NCI-H1105 treated with DMSO at 0.1 percent for 48 hours (cell line): ENCODE results near the gene ADAM8.

Experiments used
- DNase-seq: peaks from one replicate; lab custom pipeline; 2025; lab: John Stamatoyannopoulos, UW

ADAM8 gene

DNA sequence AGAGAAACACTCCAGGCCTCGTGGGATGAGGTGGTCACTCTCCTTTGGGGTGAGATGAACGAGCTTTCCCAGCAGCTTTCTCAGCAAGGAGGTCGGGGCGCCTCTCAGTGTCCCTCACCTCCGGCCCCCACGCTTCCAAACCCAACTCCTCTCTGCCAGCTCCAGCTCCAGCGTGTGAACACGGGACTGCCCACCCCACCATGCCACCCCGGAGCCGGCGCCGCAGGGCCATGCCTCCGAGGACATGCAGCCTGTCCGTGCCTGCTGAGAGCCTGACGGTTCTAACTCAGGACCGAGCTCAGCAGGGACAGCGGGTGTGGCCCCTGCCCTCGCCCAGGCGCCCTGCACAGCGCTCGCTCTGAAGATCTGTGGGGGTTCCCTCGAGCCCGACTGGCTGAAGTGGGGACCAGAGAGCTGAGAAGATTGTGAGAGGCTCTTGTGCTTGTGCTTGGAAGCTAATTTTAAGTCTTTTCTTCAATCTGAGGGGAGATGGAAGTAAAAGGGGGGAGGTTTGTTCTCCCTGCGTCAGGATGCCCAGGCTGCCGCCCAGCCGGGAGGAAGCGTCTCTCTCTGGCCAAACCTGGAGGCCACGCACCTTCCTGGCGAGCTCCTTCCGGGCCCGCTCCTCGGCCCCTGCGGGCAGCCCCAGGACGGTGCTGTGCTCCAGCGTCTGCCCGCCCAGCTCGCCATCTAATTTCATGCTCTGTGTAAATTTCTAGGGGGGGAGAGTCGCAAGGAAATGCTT, 5.1 kb upstream of the ADAM8 start:
- DNase-seq = no peak

DNA sequence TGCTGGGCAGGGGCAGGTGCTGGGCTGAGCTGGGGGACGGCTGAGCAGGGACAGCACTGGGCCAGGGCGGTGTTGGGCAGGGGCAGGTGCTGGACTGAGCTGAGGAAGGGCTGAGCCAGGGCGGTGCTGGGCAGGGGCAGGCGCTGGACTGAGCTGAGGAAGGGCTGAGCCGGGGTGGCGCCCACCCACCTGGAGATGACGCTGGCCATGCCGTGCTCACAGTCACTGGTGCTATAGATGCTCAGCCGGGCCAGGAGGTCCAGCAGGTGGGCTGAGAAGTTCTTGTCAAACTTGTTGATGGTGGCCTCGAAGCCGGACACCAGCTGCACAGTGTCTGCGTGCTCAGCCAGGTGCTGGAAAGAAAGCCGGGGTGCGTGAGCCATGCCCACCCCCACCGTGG, 4.4 kb upstream of the ADAM8 start:
- no peak for DNase-seq

DNA sequence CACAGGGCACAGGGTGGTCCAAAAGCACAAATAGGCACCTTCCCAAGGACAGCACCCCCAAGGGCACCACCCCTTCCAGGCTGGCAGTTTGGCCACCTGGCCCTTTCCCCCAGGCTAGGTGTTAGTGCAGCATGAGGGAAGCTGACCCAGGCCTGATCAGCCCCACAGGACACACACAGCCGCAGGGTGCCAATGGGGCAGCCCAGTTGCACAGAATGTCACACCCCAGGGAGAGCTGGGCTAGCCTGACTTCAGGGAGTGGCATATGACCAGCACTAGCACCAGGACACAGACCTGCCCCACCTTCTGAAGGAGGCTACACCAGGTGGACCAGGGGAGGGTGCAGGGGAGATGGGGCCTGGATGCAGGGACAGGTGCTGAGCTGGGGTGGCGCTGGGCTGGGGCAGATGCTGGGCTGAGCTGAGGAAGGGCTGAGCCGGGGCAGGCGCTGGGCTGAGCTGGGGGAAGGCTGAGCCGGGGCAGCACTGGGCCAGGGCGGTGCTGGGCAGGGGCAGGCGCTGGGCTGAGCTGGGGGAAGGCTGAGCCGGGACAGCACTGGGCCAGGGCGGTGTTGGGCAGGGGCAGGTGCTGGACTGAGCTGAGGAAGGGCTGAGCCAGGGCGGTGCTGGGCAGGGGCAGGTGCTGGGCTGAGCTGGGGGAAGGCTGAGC, 3.9 kb upstream of the ADAM8 start:
- no peak for DNase-seq

DNA sequence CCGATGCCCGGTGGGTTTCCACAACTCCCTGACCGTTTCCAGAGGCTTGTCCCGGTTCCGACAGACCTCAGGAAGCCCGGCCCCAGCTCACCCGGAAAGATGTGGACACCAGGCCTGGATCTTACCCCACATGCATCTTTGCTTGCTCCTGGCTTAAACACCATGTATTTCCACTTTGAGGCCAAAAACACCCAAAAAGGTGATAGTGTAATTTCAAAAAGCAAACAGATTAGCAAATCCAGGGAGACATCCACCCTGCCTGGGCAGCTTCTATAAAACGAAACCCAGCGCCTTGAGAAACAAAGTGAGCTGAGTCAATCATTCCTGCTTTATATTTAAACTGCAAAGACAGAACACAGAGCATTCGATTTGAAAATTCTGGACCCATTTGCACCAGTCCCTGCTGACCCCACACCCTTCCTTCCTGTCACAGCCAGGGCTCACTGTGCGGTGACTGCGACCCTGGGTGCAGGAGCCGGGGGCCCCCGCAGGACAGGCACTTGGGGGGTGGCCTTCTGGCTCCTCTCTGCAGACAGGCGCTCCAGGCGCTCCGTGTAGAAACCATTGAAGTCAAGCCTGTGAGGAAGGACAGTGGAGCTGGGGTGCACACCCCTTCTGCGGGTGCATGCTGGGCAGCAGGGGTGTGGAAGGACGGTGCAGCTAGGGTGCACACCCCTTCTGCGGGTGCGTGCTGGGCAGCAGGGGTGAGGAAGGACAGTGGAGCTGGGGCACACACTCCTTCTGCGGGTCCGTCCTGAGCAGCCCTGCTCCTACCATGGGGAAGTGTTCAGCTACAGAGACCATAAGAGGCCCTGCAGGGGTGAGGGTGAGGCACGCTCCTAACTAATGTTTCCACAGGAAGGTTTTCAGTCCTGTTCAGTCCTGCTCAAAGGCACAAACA, 2.9 kb upstream of the ADAM8 start:
- DNase-seq = no peak

DNA sequence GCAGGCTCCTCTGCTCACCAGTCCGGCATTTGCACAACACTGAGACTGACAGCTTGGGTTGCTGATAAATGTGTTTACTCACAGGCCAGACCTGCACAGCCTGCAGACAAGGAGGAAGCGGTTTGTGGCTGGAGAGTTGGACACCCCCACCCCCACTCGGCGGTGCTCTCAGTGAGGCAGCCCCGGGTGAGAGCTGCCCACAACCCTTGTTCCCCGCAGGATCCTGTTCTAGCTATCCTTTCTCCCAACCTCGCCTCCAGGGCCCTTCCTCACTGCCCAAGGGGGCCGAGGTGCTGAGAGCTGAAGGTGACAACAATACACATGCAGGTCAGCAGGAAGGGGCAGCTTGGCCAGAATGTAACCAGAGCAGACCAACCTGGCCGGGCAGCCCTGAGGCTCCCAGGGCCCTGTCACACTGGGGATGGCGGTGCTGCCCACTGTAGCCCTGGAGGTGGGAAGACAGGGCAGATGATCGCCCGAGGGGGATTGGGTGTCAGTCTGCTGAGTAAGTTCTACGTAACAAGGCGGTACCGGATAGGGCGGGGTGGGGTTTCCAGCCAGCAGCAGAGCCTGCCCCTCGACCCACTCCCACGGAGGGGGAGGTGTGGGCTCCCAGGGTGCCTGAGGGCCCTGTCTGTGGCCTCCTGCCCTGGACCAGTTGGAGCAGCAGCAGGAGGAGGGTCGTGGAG, 2.1 kb upstream of the ADAM8 start:
- DNase-seq = no peak

DNA sequence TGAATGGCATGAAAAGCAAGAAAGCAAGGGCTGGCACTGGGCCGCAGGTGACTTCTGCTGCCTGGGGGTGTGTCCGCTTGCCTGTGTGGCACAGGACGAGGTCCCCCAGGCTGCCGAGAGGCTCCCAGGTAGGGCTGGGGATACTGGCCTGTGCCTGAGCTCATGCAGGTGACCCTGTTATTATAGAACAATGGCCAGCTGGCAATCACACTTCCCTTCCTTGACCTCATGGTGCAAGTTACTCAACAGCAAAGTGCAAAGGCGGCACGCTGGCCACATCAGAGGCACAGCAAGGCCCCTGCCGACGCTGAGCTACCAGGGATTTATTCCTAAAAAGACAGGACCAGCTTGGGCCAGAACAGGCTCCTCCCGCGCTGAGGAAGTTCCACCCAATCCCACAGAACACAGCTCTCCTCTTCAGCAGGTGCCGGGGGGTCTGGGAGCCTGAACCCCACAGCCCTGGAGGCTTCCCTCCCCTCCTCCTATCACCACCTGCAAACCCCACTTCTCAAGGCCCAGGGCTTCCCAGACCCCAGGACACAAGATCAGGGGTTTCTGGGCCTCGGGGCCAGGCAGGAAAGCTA, 1.4 kb upstream of the ADAM8 start:
- DNase-seq = no peak

DNA sequence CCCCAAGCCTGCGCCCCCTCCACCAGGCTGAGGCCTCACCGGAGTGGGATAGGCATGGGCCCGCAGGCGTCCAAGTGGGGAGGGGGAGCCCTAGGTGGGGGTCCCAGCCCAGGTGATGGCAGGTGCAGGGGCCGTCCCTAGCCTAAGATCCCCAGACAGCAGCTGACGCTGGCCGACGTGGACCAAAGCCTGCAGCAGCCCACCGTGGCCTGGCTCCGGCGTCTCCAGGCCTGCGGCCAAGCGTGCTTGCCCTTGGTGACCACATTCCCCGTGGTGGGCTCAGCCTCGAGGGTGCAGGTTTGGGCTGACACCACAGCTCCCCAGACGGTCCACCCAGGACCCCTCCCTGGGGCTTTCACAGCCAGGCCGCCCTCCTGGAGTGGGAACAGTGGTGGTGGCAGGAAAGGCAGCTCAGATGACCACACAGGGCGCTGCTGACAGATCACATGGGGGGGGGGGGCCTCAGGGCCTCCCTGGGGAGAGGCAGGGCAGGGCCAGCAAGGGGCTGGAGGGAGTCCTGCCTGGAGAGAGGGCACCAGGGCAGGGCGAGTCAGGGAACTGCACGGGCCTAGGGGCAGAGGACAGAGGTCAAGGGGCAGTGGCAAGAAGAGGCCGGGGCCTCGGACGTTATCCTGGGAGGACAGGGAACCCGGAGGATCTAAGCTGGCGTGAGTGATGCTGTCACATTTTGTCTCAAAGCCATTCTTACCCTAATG, 767 bp upstream of the ADAM8 start:
- no peak for DNase-seq

DNA sequence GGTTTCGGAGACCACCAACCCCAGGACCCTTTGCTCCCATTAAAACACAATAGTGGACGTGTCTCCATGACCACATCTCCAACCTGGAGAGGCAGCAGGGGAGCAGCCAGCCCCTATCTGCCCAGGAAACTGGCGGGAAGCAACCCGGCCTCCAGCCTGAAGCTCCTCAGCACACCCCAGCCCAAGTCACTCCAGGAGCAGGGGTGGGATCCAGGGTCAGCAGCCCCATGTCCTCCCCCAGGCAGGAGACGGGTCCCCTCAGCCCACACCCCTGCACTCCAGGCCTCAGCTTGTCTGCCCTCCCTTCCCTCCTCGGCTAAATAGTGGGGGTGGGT, 601 bp downstream of the ADAM8 start:
- no peak for DNase-seq

DNA sequence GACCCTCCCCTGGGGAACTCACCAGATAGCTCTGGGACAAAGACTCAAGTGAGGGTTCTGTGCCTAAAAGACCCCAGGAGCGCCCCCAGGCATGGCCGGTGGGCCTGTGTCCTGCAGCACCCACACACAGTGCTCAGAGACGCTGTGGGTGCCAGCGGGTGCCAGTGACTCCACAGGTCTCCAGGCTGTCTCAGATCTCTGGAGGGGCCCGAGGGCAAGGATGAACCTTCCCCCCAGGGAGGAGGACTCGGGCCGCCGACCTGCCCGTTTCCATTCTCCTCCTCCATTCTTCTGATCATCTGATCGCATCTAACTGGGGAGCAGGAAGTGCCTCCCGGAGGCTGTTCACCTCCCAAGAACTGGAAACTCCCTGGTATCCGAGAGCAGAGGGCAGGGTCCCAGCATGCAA, 980 bp downstream of the ADAM8 start:
- DNase-seq = no peak

DNA sequence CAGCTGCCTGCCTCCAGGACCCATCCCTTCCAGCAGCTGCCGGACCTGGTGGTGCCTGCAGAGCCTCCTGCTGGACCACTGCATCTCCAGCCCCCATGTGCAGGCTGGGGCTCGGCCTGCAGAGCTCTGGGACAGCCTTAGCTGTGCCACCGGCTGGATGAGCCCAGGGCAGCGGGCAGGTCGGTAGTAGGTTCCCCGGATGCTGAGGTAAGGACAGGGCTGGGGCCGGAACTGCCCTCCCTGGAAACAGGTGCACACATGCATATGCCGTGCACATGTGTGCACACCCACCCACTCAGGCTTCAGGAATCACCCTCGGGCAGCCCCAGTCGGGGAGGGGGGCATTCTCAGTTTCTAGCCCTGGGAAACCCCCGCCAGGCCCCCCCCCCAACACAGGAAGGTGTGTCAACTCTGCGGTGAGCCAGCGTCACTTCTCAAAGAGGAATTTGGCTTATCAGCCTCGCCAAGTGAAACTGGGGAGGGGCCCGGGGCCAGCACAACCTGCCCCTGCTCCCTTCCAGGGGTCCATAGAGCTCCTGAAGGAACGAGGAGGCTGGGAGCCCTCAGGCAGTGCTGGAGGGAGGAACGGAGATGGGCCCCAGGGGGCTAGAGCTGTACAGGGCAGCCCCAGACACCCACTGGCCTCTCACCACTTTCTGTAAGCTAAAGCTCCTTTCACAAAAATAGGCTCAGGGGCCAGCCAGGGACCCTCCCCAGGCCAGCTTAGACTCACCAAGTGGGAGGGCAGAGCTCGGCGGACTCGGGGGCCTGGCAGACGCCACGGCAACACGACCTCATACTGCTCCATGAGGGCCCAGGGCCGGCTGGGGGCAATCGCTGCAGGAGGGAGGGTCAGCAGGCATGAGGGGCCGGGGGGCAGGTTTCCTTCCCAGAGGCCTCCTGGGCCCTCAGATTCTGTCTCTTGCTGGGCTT, 1.7 kb downstream of the ADAM8 start:
- no peak for DNase-seq

DNA sequence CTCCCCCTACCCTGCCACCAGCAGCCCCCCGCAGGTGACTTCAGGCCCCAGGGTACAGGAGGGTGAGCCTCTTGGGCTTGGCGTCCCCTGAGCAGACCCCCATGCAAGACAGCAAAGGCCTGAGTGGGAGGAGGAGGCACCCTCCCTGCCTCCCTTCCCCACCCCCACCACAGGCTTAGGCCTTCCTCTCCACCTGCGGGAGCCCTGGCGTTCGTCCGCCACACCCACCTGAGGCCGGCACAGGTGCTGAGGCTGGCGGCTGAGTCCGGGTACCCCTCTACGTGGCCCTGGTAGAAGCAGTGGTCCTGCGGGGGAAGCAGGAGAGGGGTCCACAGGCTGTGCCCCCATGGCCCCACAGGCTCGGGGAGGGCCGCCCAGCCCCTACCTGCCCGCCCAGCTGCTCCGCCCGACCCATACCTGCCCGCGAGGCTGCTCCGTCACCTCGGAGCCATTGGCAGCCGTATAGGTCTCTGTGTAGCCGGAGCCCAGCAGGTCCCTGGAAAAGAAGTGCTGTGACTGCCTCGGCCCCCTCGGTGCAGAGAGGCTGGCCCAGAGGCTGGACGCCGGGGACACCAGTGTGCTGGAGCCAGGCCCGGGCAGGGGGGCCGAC, 3.0 kb downstream of the ADAM8 start:
- no peak for DNase-seq

DNA sequence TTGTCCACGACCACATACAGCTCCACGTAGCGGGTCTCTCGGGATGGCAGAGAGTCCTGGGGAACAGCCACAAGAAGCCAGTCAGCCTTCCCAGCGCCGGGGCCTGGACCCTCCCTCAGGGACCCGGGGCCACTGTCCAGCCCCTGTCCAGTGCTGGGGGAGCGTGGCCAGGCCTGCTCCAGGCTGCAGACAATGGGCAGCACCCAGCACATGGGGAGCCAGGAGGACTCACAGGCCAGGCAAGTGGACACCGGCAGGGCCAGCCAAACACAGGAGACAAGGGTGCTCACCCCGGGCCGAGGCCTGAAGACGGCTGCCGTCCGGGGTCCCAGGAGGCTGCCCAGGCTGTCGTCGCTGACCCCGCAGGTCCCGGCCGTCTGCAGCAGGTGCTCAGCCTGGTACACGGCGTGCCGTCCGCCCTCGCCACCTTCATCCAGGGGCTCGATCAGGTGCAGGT, 3.7 kb downstream of the ADAM8 start:
- DNase-seq = no peak

DNA sequence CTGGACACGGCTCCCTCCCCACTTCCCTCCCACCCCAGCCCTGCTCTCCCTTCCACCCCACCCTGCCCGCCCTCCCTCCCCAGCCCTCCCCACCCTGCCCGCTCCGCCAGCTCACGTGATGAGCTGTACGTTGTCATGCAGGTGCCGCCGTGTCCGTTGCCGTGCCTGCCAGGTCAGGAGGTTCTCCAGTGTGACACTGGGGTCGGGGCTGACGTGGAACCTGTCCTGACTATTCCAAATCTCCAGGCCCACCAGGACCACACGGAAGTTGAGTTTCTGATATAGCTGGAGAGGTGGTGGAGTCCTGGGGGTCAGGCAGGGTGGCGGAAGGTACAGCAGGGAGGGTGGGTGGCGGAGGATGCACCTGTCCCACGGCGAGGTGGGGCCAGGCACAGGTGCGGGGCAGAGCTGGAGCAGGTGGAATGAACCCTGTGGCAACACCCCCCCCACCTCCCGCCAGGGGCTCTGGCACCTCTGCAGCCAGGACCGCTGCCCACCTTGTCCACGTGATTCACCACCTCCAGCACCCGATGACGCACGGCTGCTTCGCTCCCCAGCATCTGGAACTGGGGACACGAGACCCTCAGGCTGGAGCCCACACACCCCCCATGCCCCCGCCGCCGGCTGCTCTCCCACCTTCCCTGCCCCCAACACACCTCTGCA, 4.2 kb downstream of the ADAM8 start:
- no peak for DNase-seq

DNA sequence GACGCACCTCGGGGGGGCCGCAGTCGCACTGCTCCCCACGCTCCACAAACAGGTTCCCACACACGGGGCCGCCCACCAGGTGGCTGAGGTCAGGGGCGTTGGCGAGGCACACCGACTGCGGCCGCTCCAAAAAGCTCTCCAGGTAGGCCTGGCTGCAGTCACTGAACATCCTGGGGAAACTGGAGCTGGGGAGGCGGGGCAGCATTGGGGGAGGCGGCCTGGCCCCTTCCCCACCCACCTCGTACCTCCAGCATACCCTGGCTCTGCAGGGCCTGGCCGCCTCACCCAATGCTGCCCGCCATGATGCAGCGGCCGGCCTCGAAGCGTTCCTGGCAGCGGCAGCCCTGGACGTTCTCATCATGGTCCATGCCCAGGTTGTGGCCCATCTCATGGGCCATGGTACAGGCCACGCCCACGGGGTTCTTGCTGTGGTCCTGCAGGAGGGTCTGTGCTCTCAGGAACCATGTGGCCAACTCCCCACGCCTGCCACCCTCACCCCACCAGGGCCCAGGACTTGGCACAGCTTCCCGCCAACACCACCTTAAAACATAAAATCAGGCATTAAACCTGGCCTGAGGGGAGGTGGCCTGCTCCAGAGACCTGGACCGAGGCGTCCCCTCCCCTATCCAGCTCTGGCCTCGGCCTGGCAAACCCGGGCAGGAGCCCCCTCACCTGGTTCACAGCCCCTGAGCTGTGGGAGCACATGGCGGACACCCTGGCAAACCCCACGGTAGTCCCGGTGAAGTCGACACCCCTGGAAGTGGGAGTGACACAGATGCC, 5.0 kb downstream of the ADAM8 start:
- DNase-seq = no peak

DNA sequence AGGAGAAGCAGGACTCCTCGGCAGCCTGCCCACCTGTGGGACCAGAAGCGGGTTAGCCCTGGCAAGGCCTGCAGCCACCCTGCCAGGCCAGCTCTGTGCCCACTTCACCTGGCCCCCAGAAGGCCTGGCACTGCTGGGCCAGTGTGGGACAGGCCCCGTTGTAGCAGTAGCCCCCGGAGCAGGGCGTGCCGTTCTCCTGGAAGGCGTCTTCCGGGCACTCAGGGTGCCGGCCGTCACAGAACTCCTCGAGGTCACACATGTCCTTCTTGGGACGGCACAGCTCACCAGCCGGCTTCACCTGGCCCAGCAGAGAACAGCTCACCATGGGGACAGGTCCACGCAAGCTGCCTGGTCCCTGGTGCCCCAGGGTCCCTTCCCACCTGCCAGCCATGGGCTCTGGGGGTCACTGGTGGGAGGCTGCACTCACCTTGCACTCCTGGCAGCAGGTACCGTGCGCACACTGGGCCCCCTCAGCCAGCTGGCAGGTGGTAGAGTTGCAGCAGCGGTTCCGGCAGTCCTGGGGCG, 5.8 kb downstream of the ADAM8 start:
- no peak for DNase-seq

DNA sequence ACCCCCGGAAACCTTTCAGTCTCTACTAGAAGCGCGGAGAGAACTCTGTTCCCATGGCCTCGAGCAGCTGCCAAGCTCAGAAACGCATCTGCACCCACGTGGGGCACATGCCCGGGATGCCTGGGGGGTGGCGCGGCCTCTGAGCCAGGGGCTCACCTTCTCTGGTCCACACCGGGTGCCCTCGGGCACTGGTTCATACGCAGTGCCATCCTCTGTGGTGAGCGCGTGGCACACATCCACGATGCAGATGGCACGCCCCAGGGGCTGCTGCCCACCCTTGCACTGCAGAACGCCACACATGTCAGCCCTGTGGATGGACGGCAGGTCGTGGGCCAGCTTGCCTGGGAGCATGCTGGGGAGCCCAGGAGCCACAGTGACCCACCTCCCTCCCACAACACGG, 6.5 kb downstream of the ADAM8 start:
- DNase-seq = no peak

DNA sequence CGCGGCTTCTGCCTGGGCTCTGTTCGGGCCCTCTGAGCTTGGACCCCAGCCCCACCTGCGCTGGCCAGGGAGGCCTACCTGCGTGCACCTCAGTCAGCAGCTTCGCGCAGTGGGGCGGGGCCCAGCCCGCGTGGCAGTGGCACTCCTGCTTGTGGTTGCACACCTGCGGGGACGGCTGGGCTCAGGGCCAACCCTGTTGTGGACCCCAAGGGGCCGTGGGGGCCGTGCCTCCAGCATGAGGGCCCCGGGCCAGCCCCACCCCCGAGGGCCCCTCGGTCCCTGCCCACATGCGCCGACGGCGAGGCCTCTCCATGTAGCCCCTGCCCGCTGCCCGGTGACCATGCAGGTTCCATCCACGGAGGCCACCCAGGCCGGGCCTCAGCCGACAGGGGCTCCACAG, 7.3 kb downstream of the ADAM8 start:
- no peak for DNase-seq

DNA sequence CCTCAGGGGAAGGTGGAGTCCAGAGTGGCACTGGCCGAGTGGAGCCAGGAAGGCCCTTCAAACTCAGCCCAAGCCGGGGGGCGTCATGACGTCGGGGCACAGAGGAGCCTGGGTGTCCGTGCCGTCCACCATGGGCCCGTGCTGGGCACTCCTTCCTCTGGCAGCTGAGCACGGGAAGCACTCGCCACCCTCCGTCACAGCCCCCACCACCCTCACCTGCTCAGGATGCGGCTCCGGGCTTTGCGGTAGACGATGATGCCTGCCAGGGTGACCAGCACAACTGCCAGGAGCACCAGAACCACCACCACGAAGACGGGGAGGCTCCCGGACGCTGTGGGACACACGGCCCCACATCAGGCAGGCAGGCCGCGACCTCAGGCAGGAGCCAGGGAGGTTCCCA, 8.1 kb downstream of the ADAM8 start:
- no peak for DNase-seq
